Measurements from ENCODE around the gene DUSP22.

DUSP22 gene

DNA sequence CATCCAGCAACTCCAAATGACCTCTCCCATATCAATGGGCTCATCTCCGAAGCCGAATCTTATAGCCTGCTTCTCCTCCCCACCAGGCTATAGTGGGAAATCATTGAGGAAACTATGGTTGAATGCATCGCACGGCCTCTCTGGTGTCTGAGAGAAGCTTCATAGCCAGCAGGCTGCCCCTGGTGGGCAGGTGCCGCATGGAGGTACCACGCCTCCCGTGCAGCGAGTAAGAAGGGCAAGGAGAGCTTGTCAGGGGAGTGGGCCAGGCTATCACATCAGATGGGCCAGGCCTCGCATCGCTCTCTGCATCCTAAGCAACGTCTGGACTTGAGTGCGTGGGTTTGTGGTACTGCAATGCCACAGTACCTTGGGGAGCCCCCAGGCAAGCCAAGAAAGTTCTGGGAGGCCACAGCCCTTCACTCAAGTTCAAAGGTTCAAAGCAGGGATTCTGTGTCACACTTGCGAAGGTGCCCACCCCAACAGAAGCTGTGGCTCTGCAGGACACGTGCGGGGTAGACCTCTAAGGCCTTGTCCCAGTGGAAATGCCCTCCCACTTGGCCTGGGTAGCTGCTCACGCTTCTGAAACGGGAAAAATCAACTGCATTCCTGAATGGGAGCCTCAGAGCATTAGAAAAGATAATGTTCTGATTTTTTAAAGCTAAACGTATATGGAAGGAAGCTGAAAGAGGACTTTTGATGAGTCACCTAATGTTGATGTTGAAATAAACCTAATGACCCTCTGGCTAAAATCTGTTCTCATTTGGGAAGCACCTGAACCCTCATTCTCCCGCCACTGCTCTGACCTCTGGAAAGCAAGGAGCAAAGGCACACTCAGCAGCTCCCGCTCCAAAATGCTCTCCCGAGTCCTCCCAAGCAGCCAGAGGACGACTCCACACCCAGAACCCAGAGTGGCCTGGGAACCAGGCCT lies 90.9 kb downstream of the DUSP22 start:
- H3K4me3 ChIP-seq (replicated peaks in 1 of 2; ENCODE audit: low read depth in 2 of 2, low read length in 2 of 2): no peak overlapping the region
- peak in 1 of 2 donors; percentile 7 for DNase-seq (ENCODE audit: low read depth in 2 of 2)
- TF ChIP-seq, protein P1, sequence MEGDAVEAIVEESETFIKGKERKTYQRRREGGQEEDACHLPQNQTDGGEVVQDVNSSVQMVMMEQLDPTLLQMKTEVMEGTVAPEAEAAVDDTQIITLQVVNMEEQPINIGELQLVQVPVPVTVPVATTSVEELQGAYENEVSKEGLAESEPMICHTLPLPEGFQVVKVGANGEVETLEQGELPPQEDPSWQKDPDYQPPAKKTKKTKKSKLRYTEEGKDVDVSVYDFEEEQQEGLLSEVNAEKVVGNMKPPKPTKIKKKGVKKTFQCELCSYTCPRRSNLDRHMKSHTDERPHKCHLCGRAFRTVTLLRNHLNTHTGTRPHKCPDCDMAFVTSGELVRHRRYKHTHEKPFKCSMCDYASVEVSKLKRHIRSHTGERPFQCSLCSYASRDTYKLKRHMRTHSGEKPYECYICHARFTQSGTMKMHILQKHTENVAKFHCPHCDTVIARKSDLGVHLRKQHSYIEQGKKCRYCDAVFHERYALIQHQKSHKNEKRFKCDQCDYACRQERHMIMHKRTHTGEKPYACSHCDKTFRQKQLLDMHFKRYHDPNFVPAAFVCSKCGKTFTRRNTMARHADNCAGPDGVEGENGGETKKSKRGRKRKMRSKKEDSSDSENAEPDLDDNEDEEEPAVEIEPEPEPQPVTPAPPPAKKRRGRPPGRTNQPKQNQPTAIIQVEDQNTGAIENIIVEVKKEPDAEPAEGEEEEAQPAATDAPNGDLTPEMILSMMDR (IDR thresholded peaks at IDR 0.05; ENCODE audit: low read depth, low read length): no peak

- no peak overlapping the region for H3K4me3 ChIP-seq (replicated peaks in 1 of 2; ENCODE audit: low read depth in 2 of 2, low read length in 2 of 2)
- TF ChIP-seq, protein P1 (IDR thresholded peaks at IDR 0.05; ENCODE audit: low read depth, low read length): no peak
- DNase-seq (ENCODE audit: low read depth in 2 of 2): no peak
These were observed 91.6 kb downstream of the DUSP22 start for GRCh38 chr6:383856-384255.

- TF ChIP-seq, protein P1 (IDR thresholded peaks at IDR 0.05; ENCODE audit: low read depth, low read length): no peak
- H3K4me3 ChIP-seq (replicated peaks in 1 of 2; ENCODE audit: low read depth in 2 of 2, low read length in 2 of 2): no peak overlapping the region
- DNase-seq (ENCODE audit: low read depth in 2 of 2): no peak
These were observed 92.6 kb downstream of the DUSP22 start for GRCh38 chr6:384898-385297.

GRCh38 chr6:385614-386013 lies 93.3 kb downstream of the DUSP22 start:
- DNase-seq (ENCODE audit: low read depth in 2 of 2): no peak
- TF ChIP-seq, protein P1 (IDR thresholded peaks at IDR 0.05; ENCODE audit: low read depth, low read length): no peak
- no peak overlapping the region for H3K4me3 ChIP-seq (replicated peaks in 1 of 2; ENCODE audit: low read depth in 2 of 2, low read length in 2 of 2)

- no peak for DNase-seq (ENCODE audit: low read depth in 2 of 2)
- TF ChIP-seq, protein P1 (IDR thresholded peaks at IDR 0.05; ENCODE audit: low read depth, low read length): no peak
- no peak overlapping the region for H3K4me3 ChIP-seq (replicated peaks in 1 of 2; ENCODE audit: low read depth in 2 of 2, low read length in 2 of 2)
These were observed 94.5 kb downstream of the DUSP22 start for GRCh38 chr6:386688-387266.

- no peak overlapping the region for H3K4me3 ChIP-seq (replicated peaks in 1 of 2; ENCODE audit: low read depth in 2 of 2, low read length in 2 of 2)
- TF ChIP-seq, protein P1 (IDR thresholded peaks at IDR 0.05; ENCODE audit: low read depth, low read length): no peak
- DNase-seq (ENCODE audit: low read depth in 2 of 2): peak; percentile 14 to 19
These were observed 95.0 kb downstream of the DUSP22 start for GRCh38 chr6:387293-387741.
